Globus pallidus (tissue), 1 donor: ENCODE results near the gene TMEM175.
"Not testable (repeated sequence)": the region's sequence is repeated elsewhere in the genome, so short reads cannot be mapped to it uniquely, and the experiment has no call there.

ENCODE experiments used
- DNase-seq: peaks from one replicate; pipeline ENCODE4 v3.0.0-alpha.2; 2015; ENCODE audit warnings: low spot score

TMEM175 gene

DNA sequence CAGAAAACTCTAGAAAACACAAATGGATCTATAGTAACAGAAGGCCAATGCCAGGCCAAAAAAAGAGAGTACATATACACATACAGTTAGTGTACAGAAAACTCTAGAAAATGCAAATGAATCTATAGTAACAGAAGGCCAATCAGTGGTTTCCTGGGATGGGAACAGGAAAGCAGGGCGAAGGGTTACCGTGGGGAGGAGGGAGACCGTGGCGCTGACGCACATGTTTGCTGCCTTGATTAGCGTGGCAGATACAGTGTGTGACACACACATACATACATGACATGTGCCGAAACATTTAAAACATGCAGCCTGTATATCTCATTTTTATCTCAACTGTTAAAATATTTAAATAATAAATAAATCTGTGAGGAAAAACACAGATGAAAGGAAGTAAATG, 14.8 kb upstream of the TMEM175 start:
- DNase-seq: no peak

GRCh38 chr4:917992-918391, 14.3 kb upstream of the TMEM175 start:
- DNase-seq: no peak

GRCh38 chr4:918591-918990, 13.7 kb upstream of the TMEM175 start:
- not testable (repeated sequence) for DNase-seq

- DNase-seq: not testable (repeated sequence)
Observed at GRCh38 chr4:919004-919680, 13.1 kb upstream of the TMEM175 start.

DNA sequence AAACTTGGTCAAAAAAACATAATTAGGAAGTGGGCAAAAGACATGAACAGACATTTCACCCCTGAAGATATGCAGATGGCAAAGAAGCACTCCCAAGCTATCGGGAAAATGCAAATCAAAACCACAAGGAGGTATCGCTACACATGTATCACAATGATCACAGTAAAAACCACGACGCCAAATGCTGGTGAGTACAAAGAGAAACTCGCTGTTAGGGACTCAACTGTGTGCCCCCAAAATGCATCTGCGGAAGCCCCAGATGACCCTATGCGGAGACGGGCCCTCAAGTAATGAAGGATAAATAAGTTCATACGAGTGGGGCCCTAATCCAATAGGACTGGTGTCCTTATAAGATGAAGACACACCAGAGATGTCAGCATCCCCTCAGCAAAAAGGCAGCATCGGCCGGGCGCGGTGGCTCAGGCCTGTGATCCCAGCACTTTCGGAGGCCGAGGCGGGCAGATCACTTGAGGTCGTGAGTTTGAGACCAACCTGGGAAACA, 10.4 kb upstream of the TMEM175 start:
- DNase-seq: no peak

DNA sequence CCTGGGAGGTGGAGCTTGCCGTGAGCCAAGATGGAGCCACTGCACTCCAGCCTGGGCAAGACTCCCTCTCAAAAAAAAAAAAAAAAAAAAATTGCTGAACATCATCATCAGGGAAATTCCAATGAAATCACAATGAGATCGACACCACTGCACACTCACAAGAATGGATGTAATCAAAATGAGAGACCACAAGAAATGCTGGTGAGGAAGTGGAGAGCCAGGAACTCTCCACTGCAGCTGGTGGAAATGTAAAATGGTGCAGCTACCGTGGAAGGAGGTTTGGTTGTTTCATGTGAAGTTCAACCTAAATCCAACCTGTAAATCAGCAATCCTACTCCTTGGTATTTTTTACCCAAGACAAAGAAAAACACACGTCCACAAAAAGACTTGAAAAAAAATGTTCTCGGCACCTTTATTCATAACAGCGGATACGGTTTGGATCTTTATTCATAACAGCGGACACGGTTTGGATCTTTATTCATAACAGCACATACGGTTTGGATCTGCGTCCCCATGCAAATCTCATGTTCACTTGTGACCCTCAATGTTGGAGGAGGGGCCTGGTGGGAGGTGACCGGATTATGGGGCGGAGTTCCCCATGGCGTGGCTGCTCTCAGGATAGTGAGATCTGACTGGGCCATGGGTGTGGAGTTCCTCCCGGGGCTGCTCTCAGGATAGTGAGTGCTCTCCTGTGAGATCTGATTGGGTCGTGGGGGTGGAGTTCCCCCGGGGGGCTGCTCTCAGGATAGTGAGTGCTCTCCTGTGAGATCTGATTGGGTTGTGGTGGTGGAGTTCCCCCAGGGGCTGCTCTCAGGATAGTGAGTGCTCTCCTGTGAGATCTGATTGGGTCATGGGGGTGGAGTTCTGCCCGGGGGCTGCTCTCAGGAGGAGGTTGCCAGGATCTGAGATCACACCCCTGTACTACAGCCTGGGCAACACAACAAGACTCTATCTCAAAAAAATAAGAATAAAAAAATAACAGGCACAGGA, 7.9 kb upstream of the TMEM175 start:
- no peak for DNase-seq

- DNase-seq: no peak
Observed at GRCh38 chr4:925171-925570, 7.1 kb upstream of the TMEM175 start.

DNA sequence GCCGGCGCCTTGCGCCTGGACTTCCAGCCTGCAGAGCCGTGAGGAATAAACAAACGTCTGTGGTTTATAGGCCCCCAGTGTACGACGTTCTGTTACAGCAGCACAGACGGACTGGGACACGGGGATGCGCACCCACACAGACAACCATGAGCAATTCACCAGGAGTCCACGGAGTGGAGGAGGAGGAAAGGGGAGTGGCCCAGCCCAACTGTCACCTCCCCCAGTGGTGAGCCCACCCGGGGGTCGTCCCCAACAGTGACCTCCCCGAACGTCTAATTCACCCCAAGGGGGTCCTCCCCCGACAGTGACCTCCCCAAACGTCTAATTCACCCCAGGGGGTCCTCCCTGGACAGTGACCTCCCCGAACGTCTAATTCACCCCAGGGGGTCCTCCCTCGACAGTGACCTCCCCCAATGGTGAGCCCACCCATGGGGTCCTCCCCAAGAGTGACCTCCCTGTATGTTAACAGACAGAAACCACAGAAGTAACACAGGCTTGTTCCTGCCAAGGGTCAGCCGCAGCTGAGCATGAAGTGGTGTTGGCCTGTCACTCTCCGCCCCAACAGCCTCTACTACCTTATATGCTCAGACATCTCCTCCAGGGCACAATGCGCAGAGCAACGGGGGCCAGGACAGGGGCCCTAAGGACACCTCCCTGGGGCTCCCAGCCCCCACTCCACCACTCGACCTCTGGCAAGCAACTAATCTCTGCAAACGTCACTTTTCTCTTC, 6.3 kb upstream of the TMEM175 start:
- DNase-seq: no peak

- no peak for DNase-seq
Observed at GRCh38 chr4:926538-926937, 5.7 kb upstream of the TMEM175 start.

DNA sequence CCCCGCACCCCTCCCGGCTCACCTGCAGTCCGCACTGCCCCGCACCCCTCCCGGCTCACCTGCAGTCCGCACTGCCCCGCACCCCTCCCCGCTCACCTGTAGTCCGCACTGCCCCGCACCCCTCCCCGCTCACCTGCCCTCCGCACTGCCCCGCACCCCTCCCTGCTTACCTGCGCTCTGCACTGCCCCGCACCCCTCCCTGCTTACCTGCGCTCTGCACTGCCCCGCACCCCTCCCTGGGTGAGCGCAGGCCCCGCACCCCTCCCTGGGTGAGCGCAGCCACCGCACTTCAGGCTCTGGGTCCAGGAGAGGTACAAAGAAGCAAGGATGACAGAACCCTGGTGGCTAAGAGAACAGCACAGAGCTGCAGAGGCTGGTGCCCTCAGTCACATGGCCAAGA, 4.7 kb upstream of the TMEM175 start:
- not testable (repeated sequence) for DNase-seq

DNA sequence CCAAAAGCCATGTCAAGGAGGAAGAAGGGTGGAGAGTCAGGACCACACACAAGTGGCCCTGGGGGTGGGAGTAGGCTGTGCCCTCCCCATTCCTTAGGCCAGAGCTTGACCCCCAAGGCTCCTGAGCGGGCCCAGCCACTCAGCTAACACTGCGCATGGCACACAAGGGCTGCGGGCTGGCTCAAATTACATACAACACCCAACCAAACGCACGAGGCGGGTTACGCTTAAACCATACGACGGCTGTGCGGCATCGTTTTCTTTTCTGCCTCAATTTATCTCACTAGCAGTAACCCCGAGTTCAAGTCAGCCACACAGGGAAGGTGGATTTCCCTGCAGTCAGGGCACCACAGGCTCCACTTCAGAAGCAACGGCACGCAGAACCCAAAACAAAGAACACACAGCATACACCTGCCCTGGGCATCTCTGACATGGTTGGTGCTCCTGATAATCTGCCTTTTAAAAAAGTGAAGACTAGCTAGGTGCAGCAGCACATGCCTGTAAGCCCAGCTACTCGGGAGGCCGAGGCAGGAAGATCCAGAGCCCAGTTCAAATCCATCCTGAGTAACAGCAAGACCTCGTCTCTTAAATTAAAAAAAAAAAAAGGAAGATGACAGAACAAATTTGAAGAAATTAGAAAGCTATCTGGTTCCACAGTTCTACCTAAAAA, 3.0 kb upstream of the TMEM175 start:
- DNase-seq: no peak

DNA sequence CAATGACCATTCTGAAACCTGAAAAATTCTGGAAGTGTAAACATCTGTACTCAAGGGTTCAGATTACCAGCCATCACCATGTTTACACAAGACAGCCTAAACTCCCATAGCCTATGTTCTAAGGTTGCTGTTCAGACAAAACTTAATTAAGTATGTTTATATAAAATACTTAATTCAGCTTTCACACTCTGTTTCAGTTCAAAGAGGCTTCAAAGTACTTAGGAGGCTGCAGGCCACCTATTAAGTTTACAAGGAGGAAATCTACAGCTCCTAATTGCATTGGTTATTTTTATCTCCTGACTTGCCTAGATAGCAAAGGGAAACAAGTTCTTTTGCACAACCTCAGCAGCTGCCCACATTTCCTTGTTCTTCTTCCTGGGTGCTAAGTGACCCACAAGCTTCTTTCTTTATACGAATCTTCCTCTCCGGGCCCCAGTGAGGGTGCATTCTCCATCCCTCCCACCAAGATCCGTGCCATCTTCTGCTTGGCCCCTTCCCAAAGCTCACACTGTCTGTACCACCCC, 2.2 kb upstream of the TMEM175 start:
- no peak for DNase-seq

GRCh38 chr4:930827-931193, 1.4 kb upstream of the TMEM175 start:
- DNase-seq: no peak

- DNase-seq: no peak
Observed at GRCh38 chr4:931194-931959, 883 bp upstream of the TMEM175 start.

DNA sequence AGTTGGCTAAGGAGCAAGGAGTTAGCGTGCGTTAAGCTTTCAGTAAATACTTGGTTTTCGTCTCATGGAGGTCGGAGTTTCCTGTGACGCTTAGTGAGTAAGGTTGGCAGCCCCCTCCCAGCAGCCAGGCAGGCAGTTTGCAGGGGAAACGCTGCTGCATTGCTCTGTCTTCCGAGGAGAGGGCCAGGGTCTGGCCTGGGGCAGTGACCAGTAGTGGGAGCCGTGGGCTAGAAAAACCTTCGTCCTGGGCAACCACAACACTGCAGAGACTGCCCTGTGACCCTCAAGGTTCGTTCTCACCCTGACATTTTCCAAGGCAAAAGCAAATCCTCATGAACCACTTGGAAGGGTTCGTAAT, 432 bp downstream of the TMEM175 start:
- DNase-seq: no peak

- not testable (repeated sequence) for DNase-seq
Observed at GRCh38 chr4:939508-939907, 7.2 kb downstream of the TMEM175 start.

DNA sequence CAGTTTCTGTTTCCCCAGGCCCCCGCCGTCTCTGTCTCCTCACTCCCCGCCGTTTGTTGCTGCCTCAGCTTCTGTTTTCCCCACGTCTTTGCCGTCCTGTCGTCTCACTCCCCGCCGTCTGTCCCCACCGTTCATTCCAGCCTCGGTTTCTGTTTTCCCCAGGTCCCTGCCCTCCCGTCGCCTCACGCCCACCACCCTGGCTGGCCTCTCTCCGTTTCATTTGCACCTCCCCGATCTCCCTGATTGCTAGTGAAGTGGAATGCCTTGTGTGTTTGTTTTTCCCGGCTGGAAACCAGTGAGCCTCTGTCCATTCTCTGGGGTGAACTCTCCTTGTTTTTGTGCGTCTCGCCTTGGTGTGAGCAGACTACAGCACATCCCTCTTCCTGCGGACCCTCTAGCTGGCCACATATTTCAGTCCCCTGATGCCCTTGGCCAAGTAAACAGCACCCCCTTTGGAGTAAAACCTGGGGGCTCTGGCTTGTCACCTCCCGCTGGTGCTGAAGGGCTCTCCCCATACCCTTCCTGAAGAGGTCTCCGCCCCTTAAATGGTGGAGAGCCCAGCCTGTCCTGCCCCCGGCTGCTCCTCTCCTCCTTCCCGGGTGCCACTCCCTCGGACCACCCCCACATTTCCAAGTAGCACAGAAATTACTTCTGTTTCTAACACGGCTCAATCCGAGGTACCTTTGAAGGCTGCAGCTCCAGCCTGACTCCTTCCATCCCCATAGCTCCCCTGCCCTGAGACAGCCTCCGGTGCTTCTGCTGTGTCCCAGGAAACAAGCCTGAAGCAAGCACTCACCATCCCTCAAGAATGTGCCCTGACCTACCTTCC, 13.2 kb downstream of the TMEM175 start:
- DNase-seq: no peak

DNA sequence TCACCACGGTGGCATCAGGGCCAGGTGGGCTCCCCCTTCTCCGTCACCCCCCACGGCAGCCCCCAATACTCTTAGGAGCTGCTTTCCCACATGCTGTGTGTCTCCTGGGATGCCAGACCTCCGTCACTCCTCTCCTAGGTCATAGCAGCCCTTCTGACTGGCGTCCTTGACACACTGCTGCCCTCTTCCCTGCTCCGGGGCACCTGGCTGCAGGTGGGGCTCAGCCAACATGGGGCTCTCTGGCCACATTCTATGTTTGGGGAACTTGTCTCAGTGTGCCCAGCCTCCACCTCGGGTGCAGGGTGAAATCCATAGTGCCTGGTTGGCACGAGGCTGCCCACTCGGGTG, 13.8 kb downstream of the TMEM175 start:
- no peak for DNase-seq

- no peak for DNase-seq
Observed at GRCh38 chr4:946517-947471, 14.5 kb downstream of the TMEM175 start.
